Natural killer cell treated with Interleukin-12 subunit alpha and Interleukin-12 subunit beta and Interleukin-15 and Interleukin-18, amount 100 ng/mL, for 72 hours (primary cell): Measurements from ENCODE around the gene PAX5. TPM values are rescaled to one million over a fixed set of nuclear protein-coding genes. Genes with fewer than 3 reads are reported as not detected.

ENCODE experiments used
- ATAC-seq, 2 donors: fragments of 150-1000 bp; cut with Tn5 transposase in 1 of 2; sonication (Bioruptor Pico), chemical (Tn5 transposase) in 1 of 2; 2 replicates each; pipeline ENCODE4 v1.10.0; 2021
- DNase-seq: peaks from one replicate; pipeline ENCODE4 v3.0.0; 2022; ENCODE audit warnings: low spot score
- H3K27ac Mint-ChIP-seq, 2 donors: 1 replicate in 1 of 2; 2 replicates in 1 of 2; pipeline ENCODE4 v1.8.0; 2022; ENCODE audit warnings: mixed read lengths in 2 of 2, mild to moderate bottlenecking in 1 of 2, moderate library complexity in 1 of 2
- H3K27me3 Mint-ChIP-seq, 2 donors: 1 replicate in 1 of 2; 2 replicates in 1 of 2; pipeline ENCODE4 v1.8.0; 2022; ENCODE audit warnings: mixed read lengths in 2 of 2
- H3K36me3 Mint-ChIP-seq: one replicate; pipeline ENCODE4 v1.8.0; 2022; ENCODE audit warnings: mixed read lengths
- H3K4me1 Mint-ChIP-seq, 2 donors: 1 replicate in 1 of 2; 2 replicates in 1 of 2; pipeline ENCODE4 v1.8.0; 2022; ENCODE audit warnings: low read depth in 2 of 2, mixed read lengths in 2 of 2, mild to moderate bottlenecking in 1 of 2
- H3K4me3 Mint-ChIP-seq: one replicate; pipeline ENCODE4 v1.8.0; 2022; ENCODE audit warnings: mixed read lengths
- H3K9me3 Mint-ChIP-seq: 2 replicates; pipeline ENCODE4 v1.8.0; 2022; ENCODE audit warnings: mixed read lengths
- total RNA-seq, 2 donors: library from RNA; stranded (reverse); gene quantifications; one replicate each; pipeline ENCODE4 v1.2.3, GENCODE V29; 2022

The PAX5 gene
- total RNA-seq, 2 donors from 2014 or later, result 0.29 to 2.1 TPM

DNA sequence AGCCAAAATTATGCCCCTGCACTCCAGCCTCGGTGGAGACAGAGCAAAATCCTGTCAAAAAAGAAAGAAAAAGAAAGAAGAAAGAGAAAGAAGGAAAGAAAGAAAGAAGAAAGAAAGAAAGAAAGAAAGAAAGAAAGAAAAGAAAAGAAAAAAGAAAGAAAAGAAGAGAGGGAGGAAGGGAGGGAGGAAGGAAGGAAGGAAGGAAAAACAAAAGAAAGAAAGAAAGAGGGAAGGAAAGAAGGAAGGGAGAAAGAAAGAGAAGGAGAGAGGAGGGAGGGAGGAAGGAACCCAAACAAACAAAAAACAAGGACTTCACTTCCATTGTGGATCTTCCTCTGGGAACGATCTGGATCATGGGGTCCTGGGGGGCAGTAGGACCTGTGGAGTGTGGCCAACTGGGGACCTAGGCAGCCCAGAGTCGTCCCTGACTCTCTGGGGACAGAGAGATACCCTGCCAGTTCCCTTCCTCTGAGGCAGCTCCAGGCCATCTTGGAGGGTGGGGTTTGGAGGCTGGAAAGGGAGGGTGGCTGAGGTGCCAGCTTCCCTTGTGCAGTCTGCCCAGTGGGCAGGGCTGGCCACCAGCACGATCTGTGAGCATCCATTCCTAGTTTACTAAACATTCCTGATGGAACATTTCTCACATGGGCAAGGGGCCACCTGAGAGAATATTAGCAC is 216.8 kb downstream of the PAX5 start:
- ATAC-seq, result no peak
- Mint-ChIP-seq H3K27me3 (peaks cover 33 to 34% of the 10 kb centered on the region in 2 donors), H3K4me3 (no peak overlapping the region), H3K36me3 (no peaks in the 10 kb centered on the region), H3K4me1 (peaks cover 5 to 6% of the 10 kb centered on the region in 2 donors), H3K9me3 (no peaks in the 10 kb centered on the region), H3K27ac (no peak overlapping the region)
- no peak for DNase-seq

GRCh38 chr9:36816371-36816770 is 217.7 kb downstream of the PAX5 start:
- ATAC-seq (no peak), DNase-seq (no peak)
- no peak overlapping the region for H3K27ac Mint-ChIP-seq
- H3K9me3 Mint-ChIP-seq, result no peaks in the 10 kb centered on the region
- no peaks in the 10 kb centered on the region for H3K36me3 Mint-ChIP-seq
- H3K27me3 Mint-ChIP-seq, result peaks cover 34% of the 10 kb centered on the region in 2 donors
- H3K4me3 Mint-ChIP-seq, result no peak overlapping the region
- peaks cover 5 to 6% of the 10 kb centered on the region in 2 donors for H3K4me1 Mint-ChIP-seq

DNA sequence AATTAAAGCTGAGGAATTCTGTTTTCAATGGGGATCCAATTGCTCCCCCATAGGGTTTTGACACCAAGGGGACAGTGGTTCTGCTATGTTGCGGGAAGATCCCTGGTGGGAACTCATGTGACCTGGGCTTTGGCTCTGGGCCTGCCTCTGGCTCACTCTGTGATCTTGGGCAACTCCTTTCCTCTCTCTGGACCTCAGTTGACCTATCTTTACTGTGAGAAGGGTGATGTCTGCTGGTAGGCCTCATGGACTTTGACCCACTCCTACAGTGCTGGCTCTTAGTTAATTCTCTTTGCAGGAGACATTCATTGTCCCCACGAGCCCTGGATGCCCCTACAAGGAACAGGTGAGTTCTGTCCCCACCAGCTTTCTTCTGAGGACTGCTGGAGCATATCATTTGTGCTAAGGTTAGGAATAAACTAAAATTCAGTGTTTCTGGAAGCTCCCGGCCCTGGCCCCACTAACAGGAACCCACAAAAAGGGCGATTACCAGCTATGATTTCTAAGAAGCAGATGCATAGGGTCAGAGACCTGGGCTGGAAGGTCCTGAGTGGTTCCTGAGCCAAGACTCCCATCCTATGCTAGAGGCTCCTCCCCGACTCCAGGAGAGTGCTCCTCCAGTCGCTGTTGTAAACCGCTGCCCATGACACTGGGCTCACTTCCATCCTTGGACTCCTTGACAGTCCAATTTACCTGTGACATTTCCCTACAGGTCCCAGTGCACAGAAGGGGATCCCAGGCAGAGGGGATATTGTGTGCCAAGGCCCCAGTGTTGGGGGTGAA is 218.3 kb downstream of the PAX5 start:
- ATAC-seq, result no peak
- peaks cover 5 to 6% of the 10 kb centered on the region in 2 donors for H3K4me1 Mint-ChIP-seq
- no peak overlapping the region for H3K4me3 Mint-ChIP-seq
- H3K9me3 Mint-ChIP-seq, result no peaks in the 10 kb centered on the region
- H3K27me3 Mint-ChIP-seq, result peaks cover 34 to 39% of the 10 kb centered on the region in 2 donors
- DNase-seq, result no peak
- H3K36me3 Mint-ChIP-seq, result no peaks in the 10 kb centered on the region
- H3K27ac Mint-ChIP-seq, result no peak overlapping the region

GRCh38 chr9:36815023-36815422 is 219.0 kb downstream of the PAX5 start:
- H3K9me3 Mint-ChIP-seq, result no peaks in the 10 kb centered on the region
- no peak overlapping the region for H3K27ac Mint-ChIP-seq
- H3K4me1 Mint-ChIP-seq, result peaks cover 5 to 6% of the 10 kb centered on the region in 2 donors
- peaks cover 29 to 42% of the 10 kb centered on the region in 2 donors for H3K27me3 Mint-ChIP-seq
- no peak for DNase-seq
- ATAC-seq, result no peak
- no peaks in the 10 kb centered on the region for H3K36me3 Mint-ChIP-seq
- H3K4me3 Mint-ChIP-seq, result no peak overlapping the region

GRCh38 chr9:36813154-36813553 is 220.9 kb downstream of the PAX5 start:
- H3K4me1 Mint-ChIP-seq, result no peaks in the 10 kb centered on the region
- no peak for DNase-seq
- H3K27ac Mint-ChIP-seq, result no peak overlapping the region
- ATAC-seq, result no peak
- peaks cover 24 to 37% of the 10 kb centered on the region in 2 donors for H3K27me3 Mint-ChIP-seq
- no peaks in the 10 kb centered on the region for H3K36me3 Mint-ChIP-seq
- H3K9me3 Mint-ChIP-seq, result no peaks in the 10 kb centered on the region
- no peak overlapping the region for H3K4me3 Mint-ChIP-seq

GRCh38 chr9:36812556-36812955 is 221.5 kb downstream of the PAX5 start:
- no peak for DNase-seq
- peaks cover 22 to 33% of the 10 kb centered on the region in 2 donors for H3K27me3 Mint-ChIP-seq
- no peak overlapping the region for H3K27ac Mint-ChIP-seq
- no peak for ATAC-seq
- no peak overlapping the region for H3K4me3 Mint-ChIP-seq
- H3K4me1 Mint-ChIP-seq, result no peaks in the 10 kb centered on the region
- H3K9me3 Mint-ChIP-seq, result no peaks in the 10 kb centered on the region
- H3K36me3 Mint-ChIP-seq, result no peaks in the 10 kb centered on the region

- H3K27me3 Mint-ChIP-seq, result peaks cover 14 to 37% of the 10 kb centered on the region in 2 donors
- no peak overlapping the region for H3K4me3 Mint-ChIP-seq
- H3K4me1 Mint-ChIP-seq, result no peaks in the 10 kb centered on the region
- H3K36me3 Mint-ChIP-seq, result no peaks in the 10 kb centered on the region
- no peak overlapping the region for H3K27ac Mint-ChIP-seq
- no peaks in the 10 kb centered on the region for H3K9me3 Mint-ChIP-seq
- DNase-seq, result no peak
- no peak for ATAC-seq
These were observed 225.8 kb downstream of the PAX5 start for GRCh38 chr9:36808251-36808650.

- H3K27me3 Mint-ChIP-seq, result peaks cover 25 to 49% of the 10 kb centered on the region in 2 donors
- H3K4me3 Mint-ChIP-seq, result no peak overlapping the region
- H3K36me3 Mint-ChIP-seq, result no peaks in the 10 kb centered on the region
- no peaks in the 10 kb centered on the region for H3K9me3 Mint-ChIP-seq
- DNase-seq (no peak), ATAC-seq (no peak)
- no peak overlapping the region for H3K27ac Mint-ChIP-seq
- H3K4me1 Mint-ChIP-seq, result no peaks in the 10 kb centered on the region
These were observed 230.1 kb downstream of the PAX5 start for GRCh38 chr9:36803961-36804360.

GRCh38 chr9:36802201-36802920 is 231.7 kb downstream of the PAX5 start:
- Mint-ChIP-seq H3K4me3 (no peak overlapping the region), H3K27ac (no peak overlapping the region), H3K9me3 (no peaks in the 10 kb centered on the region), H3K27me3 (peaks cover 22 to 49% of the 10 kb centered on the region in 2 donors), H3K4me1 (no peaks in the 10 kb centered on the region), H3K36me3 (no peaks in the 10 kb centered on the region)
- no peak for ATAC-seq
- no peak for DNase-seq

- Mint-ChIP-seq H3K36me3 (no peaks in the 10 kb centered on the region), H3K4me1 (no peaks in the 10 kb centered on the region), H3K9me3 (no peaks in the 10 kb centered on the region), H3K27me3 (peaks cover 22 to 46% of the 10 kb centered on the region in 2 donors), H3K4me3 (no peak overlapping the region), H3K27ac (no peak overlapping the region)
- DNase-seq (no peak), ATAC-seq (no peak)
These were observed 233.6 kb downstream of the PAX5 start for GRCh38 chr9:36800455-36800854.

GRCh38 chr9:36798350-36799065 is 235.6 kb downstream of the PAX5 start:
- Mint-ChIP-seq H3K27me3 (peaks cover 19 to 33% of the 10 kb centered on the region in 2 donors), H3K27ac (no peak overlapping the region), H3K9me3 (no peaks in the 10 kb centered on the region), H3K4me1 (no peaks in the 10 kb centered on the region), H3K36me3 (peaks cover under 1% of the 10 kb centered on the region), H3K4me3 (no peak overlapping the region)
- DNase-seq, result no peak
- no peak for ATAC-seq

GRCh38 chr9:36797471-36798220 is 236.4 kb downstream of the PAX5 start:
- Mint-ChIP-seq H3K4me1 (no peaks in the 10 kb centered on the region), H3K4me3 (no peak overlapping the region)
- no peak for DNase-seq

More at GRCh38 chr9:36797471-36798220, 236.4 kb downstream of the PAX5 start:
- peaks cover 8% of the 10 kb centered on the region for H3K36me3 Mint-ChIP-seq
- ATAC-seq, result no peak
- peaks cover 4% of the 10 kb centered on the region for H3K9me3 Mint-ChIP-seq
- H3K27me3 Mint-ChIP-seq, result peaks cover 17 to 25% of the 10 kb centered on the region in 2 donors
- no peak overlapping the region for H3K27ac Mint-ChIP-seq
